ENCODE data around the gene VKORC1.

The VKORC1 gene

GRCh38 chr16:31083081-31083480 lies 11.5 kb downstream of the VKORC1 start:
- Histone ChIP-seq H3K4me1 (no peaks in the 10 kb centered on the region), H3K4me3 (no peak overlapping the region), H3K9me3 (no peaks in the 10 kb centered on the region), H3K4me2 (no peak overlapping the region), H3K27ac (no peak overlapping the region), H3K36me3 (peaks cover 100% of the 10 kb centered on the region), H3K27me3 (no peaks in the 10 kb centered on the region), H4K20me1 (peaks cover 98% of the 10 kb centered on the region), H3K9ac (no peak overlapping the region)
- TF ChIP-seq Cebpa-rat (IDR thresholded peaks at IDR 0.05), result no peak

- Histone ChIP-seq H3K36me3 (peaks cover 100% of the 10 kb centered on the region), H3K27me3 (no peaks in the 10 kb centered on the region)
- TF ChIP-seq Cebpa-rat (IDR thresholded peaks at IDR 0.05), result no peak
These were observed 12.1 kb downstream of the VKORC1 start for GRCh38 chr16:31082368-31083045.

GRCh38 chr16:31081428-31082351 lies 12.9 kb downstream of the VKORC1 start:
- TF ChIP-seq Cebpa-rat (IDR thresholded peaks at IDR 0.05), result no peak
- Histone ChIP-seq H3K36me3 (peaks cover 100% of the 10 kb centered on the region), H3K4me3 (no peak overlapping the region), H3K27ac (no peak overlapping the region), H3K9me3 (no peaks in the 10 kb centered on the region), H4K20me1 (peaks cover 98% of the 10 kb centered on the region), H3K9ac (no peak overlapping the region), H3K4me1 (no peaks in the 10 kb centered on the region), H3K27me3 (no peaks in the 10 kb centered on the region), H3K4me2 (no peak overlapping the region)

More at GRCh38 chr16:31082368-31083045, 12.1 kb downstream of the VKORC1 start:
- Histone ChIP-seq H3K4me3 (no peak overlapping the region), H3K9ac (no peak overlapping the region), H3K27ac (no peak overlapping the region), H4K20me1 (peaks cover 98% of the 10 kb centered on the region), H3K9me3 (no peaks in the 10 kb centered on the region), H3K4me2 (no peak overlapping the region), H3K4me1 (no peaks in the 10 kb centered on the region)

GRCh38 chr16:31080756-31081419 lies 13.7 kb downstream of the VKORC1 start:
- H3K27me3 ChIP-seq, result no peaks in the 10 kb centered on the region
- no peak overlapping the region for H3K4me3 ChIP-seq
- H3K27ac ChIP-seq, result no peak overlapping the region
- H3K4me2 ChIP-seq, result no peak overlapping the region
- H4K20me1 ChIP-seq, result peaks cover 98% of the 10 kb centered on the region
- H3K36me3 ChIP-seq, result peaks cover 100% of the 10 kb centered on the region
- H3K9me3 ChIP-seq, result no peaks in the 10 kb centered on the region
- no peak for TF ChIP-seq Cebpa-rat (IDR thresholded peaks at IDR 0.05)
- peaks cover 6% of the 10 kb centered on the region for H3K4me1 ChIP-seq
- H3K9ac ChIP-seq, result no peak overlapping the region

GRCh38 chr16:31080035-31080629 lies 14.5 kb downstream of the VKORC1 start:
- Histone ChIP-seq H3K36me3 (peaks cover 97% of the 10 kb centered on the region), H3K27ac (no peak overlapping the region), H3K4me2 (no peak overlapping the region), H3K4me3 (no peak overlapping the region), H3K27me3 (no peaks in the 10 kb centered on the region), H3K9me3 (no peaks in the 10 kb centered on the region), H3K9ac (no peak overlapping the region), H3K4me1 (peaks cover 14% of the 10 kb centered on the region), H4K20me1 (peaks cover 98% of the 10 kb centered on the region)
- no peak for TF ChIP-seq Cebpa-rat (IDR thresholded peaks at IDR 0.05)

GRCh38 chr16:31079342-31079944 lies 15.2 kb downstream of the VKORC1 start:
- H3K4me2 ChIP-seq, result no peak overlapping the region
- no peak overlapping the region for H3K9ac ChIP-seq
- no peak overlapping the region for H3K4me3 ChIP-seq
- no peaks in the 10 kb centered on the region for H3K9me3 ChIP-seq
- peaks cover 17% of the 10 kb centered on the region for H3K4me1 ChIP-seq
- peaks cover 97% of the 10 kb centered on the region for H4K20me1 ChIP-seq
- H3K27ac ChIP-seq, result no peak overlapping the region
- H3K27me3 ChIP-seq, result no peaks in the 10 kb centered on the region
- H3K36me3 ChIP-seq, result peaks cover 90% of the 10 kb centered on the region
- TF ChIP-seq Cebpa-rat (IDR thresholded peaks at IDR 0.05), result no peak

GRCh38 chr16:31078597-31079341 lies 15.8 kb downstream of the VKORC1 start:
- H3K4me1 ChIP-seq, result peaks cover 17% of the 10 kb centered on the region
- no peaks in the 10 kb centered on the region for H3K9me3 ChIP-seq
- H3K4me2 ChIP-seq, result no peak overlapping the region
- H3K27ac ChIP-seq, result no peak overlapping the region
- peaks cover 90% of the 10 kb centered on the region for H4K20me1 ChIP-seq
- peaks cover 83% of the 10 kb centered on the region for H3K36me3 ChIP-seq
- H3K27me3 ChIP-seq, result no peaks in the 10 kb centered on the region
- H3K4me3 ChIP-seq, result no peak overlapping the region
- no peak overlapping the region for H3K9ac ChIP-seq
- no peak for TF ChIP-seq Cebpa-rat (IDR thresholded peaks at IDR 0.05)

- Histone ChIP-seq H3K27me3 (no peaks in the 10 kb centered on the region), H3K4me2 (no peak overlapping the region), H3K9me3 (no peaks in the 10 kb centered on the region), H3K4me3 (no peak overlapping the region), H3K4me1 (peaks cover 17% of the 10 kb centered on the region), H3K27ac (no peak overlapping the region), H4K20me1 (peaks cover 82% of the 10 kb centered on the region), H3K36me3 (peaks cover 73% of the 10 kb centered on the region), H3K9ac (no peak overlapping the region)
- no peak for TF ChIP-seq Cebpa-rat (IDR thresholded peaks at IDR 0.05)
These were observed 16.8 kb downstream of the VKORC1 start for GRCh38 chr16:31077592-31078396.
